Measurements from ENCODE around the gene TMEM169.

GRCh38 chr2:216146573-216146972, 64.9 kb downstream of the TMEM169 start:
- TF ChIP-seq CTCF (conservative IDR thresholded peaks at IDR 0.05) (no peak), EZH2 (IDR thresholded peaks at IDR 0.05; ENCODE audit: low read depth) (no peak)

All from PC-9 (cell line).